IPS-20b (cell line): ENCODE data around the gene PROM1.

Experiments used
- H3K27ac ChIP-seq: one replicate; pipeline ENCODE4 v1.5.1; 2013; ENCODE audit warnings: low read length
- H3K27me3 ChIP-seq: 2 replicates; pipeline ENCODE4 v1.6.1; 2013; ENCODE audit warnings: mild to moderate bottlenecking, low read length, inconsistent platforms; ENCODE audit not compliant: insufficient read depth
- H3K36me3 ChIP-seq: 2 replicates; pipeline ENCODE4 v1.6.1; 2013; ENCODE audit warnings: low read depth, mild to moderate bottlenecking, inconsistent platforms, low read length, moderate library complexity; ENCODE audit not compliant: insufficient read depth
- H3K4me1 ChIP-seq: 2 replicates; pipeline ENCODE4 v1.6.1; 2013; ENCODE audit warnings: mild to moderate bottlenecking, control low read depth, inconsistent platforms, low read length, moderate library complexity; ENCODE audit not compliant: insufficient read depth
- H3K4me3 ChIP-seq: 2 replicates; pipeline ENCODE4 v1.5.1; 2013; ENCODE audit warnings: mild to moderate bottlenecking, low read length, inconsistent platforms
- H3K9ac ChIP-seq: 2 replicates; pipeline ENCODE4 v1.6.1; 2013; ENCODE audit warnings: low read depth, mild to moderate bottlenecking, inconsistent platforms, low read length, moderate library complexity
- H3K9me3 ChIP-seq: 2 replicates; pipeline ENCODE4 v1.6.1; 2013; ENCODE audit warnings: mild to moderate bottlenecking, low read depth, low read length, inconsistent platforms; ENCODE audit not compliant: insufficient read depth

Gene PROM1

DNA sequence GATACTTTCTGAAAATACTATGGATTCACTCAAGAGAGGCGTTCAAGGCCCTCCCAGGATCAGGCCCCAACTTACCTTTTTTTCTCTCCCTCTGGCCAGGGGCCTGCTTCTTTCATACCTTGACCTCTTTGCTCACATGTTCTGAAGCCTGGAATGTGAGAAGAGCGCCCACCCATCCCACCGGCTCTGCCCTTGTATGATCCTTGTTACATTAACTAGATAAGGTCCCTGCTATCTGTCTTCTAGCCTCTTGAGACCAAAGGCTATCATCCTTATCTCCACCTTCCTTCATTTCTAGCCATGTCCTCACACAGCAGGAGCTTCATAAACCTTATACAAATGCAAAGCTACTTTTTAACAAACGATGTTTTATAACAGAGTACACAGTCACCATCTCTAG is 45.9 kb downstream of the PROM1 start:
- no peaks in the 10 kb centered on the region for H3K9me3 ChIP-seq
- peaks cover 13% of the 10 kb centered on the region for H3K36me3 ChIP-seq
- H3K4me3 ChIP-seq, result no peak overlapping the region
- H3K27me3 ChIP-seq, result no peaks in the 10 kb centered on the region
- H3K27ac ChIP-seq, result no peak overlapping the region
- H3K4me1 ChIP-seq, result peaks cover 61% of the 10 kb centered on the region
- no peak overlapping the region for H3K9ac ChIP-seq

DNA sequence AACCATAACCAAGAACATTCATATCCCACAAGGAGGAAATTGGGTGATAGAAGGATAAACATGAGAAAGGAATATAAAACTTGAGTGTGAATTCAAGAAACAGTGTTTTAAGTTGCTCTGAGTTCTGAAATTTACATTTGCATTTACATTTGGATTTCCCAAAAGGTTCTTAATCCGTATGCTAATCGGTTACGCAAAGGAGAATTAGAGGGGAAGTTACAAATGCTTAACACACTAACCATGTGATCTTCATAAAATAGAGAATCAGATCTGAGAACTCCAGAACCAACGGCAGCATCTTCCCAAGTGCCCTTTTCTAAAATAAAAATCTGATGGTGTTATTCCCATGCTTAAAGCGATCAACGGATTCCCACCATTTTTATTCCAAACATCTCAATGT is 48.0 kb downstream of the PROM1 start:
- Histone ChIP-seq H3K4me3 (no peak overlapping the region; the same call in 1 of the 2 replicates), H3K4me1 (peaks cover 76% of the 10 kb centered on the region), H3K27me3 (no peaks in the 10 kb centered on the region), H3K36me3 (peaks cover 13% of the 10 kb centered on the region), H3K27ac (no peak overlapping the region), H3K9ac (no peak overlapping the region), H3K9me3 (no peaks in the 10 kb centered on the region)

DNA sequence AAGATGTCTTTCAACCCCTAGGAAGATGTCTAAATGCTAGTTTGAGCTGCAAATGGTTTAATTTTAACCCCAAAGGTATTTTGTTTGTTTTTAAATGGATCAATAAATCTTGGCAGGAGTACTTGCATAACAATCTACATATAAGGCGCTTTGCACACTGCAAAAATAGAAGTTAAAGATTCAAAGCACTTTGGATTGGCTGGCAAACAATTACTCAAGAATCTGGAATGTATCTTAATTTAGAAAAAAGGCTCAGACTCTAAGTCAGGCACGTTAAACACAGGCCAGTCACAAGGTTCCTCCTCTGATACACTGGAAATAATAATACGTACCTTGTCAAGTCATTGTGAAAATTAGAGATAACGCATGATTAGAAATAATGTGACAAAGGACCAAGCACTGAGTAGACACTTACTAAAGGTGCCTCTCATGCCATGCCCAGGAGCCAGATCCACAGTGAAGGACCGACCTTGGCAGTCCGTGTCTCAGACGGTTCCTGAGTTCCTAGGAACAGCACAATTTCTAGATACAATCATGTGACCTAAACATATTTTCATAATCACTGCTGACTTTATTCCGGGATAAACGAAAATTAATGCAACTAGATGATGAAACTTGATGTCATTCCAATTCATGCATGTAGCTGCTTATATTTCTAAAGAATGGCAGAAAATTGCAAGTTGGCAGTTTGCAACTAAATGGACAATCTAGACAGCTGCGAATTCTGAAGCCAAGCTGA is 49.6 kb downstream of the PROM1 start:
- Histone ChIP-seq H3K9ac (no peak overlapping the region), H3K27me3 (no peaks in the 10 kb centered on the region), H3K9me3 (no peaks in the 10 kb centered on the region), H3K4me3 (0 out of 2 replicates have a peak overlapping the region, but pooled peaks have one; percentile 1), H3K4me1 (peaks cover 73% of the 10 kb centered on the region), H3K27ac (no peak overlapping the region), H3K36me3 (peaks cover 13% of the 10 kb centered on the region)

DNA sequence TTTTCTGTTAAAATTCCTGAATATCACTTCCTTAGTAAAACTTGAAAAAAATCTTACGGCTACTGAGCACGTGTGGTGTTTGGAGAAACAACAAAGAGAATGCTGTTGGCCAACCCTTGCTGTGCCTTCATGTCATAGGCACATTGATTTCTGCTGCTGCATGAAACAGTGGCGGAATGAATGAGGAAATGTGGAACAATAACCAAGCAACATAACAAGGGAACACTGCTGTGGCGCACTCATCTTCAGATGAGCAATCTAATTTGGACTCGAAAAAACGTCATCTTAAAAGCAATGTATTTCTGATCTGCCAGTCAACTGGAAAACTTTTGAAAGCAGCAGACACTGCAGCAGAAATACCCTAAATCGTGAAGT is 51.4 kb downstream of the PROM1 start:
- Histone ChIP-seq H3K9ac (no peak overlapping the region), H3K4me3 (peak overlapping the region; percentile 15; the same call in 1 of the 2 replicates), H3K4me1 (peaks cover 70% of the 10 kb centered on the region), H3K27ac (peak overlapping the region; percentile 16), H3K9me3 (no peaks in the 10 kb centered on the region), H3K27me3 (no peaks in the 10 kb centered on the region), H3K36me3 (peaks cover 10% of the 10 kb centered on the region)

DNA sequence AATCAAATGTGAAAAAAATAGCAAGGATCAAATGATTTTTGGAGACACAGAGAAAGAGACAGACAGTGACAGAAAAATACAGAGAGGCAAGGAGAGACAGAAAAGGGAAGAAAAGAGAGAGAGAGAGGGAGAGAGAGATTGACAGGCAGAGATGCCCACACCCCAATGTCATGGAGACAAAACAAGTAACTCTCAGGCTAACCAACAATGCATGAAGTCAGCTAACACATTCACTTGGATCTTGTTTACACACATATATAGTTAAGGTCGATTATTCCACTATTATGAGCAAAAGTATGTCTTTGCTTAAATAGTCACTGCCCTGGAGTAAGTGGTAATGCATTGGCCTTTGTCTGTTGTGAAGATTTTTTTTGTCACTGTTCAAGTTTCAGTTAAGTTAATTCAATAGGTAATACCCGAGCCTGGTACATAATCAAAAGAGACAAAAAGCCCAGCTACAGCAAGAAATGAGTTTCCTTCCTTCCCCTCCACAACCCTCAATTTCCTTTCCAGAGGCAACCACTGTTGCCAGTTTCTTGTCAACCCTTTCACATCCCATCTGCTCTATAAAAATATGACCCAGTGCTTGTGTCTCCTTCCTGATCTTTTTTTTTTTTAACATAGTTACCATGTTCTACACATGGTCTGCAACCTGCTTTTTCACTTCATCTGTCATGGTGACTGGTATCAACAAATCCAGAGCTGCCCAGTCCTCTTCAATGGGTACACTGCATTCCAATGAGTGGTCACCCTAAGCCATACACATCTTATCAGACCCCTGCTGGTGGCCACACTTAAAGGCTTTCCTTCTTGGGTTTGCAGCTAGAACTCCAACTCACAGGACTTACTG is 52.1 kb downstream of the PROM1 start:
- H3K9me3 ChIP-seq, result no peaks in the 10 kb centered on the region
- 0 out of 2 replicates have a peak, but pooled peaks cover 4% of the 10 kb centered on the region for H3K36me3 ChIP-seq
- H3K27me3 ChIP-seq, result no peaks in the 10 kb centered on the region
- H3K4me3 ChIP-seq, result peak overlapping the region; percentile 15; the same call in 1 of the 2 replicates
- peaks cover 64% of the 10 kb centered on the region for H3K4me1 ChIP-seq
- no peak overlapping the region for H3K9ac ChIP-seq
- H3K27ac ChIP-seq, result no peak overlapping the region

DNA sequence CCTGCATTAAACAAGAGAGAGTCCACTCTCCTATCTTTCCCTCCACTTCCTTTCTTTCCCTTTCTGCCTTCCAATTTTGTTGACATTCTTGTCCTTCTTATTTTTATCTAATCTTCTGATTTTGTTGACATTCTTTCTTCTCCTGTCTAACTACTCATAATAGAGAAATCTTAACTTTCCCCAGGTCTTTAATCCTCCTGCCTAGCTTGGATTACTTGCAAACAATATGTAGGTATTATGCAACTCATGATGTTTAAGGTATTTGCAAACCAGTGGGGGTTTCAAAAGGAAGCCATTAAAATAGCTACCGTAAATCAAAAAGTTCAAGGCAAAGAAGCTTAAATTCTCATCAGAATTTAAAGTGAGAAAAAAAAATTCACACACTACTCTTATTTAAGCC is 53.9 kb downstream of the PROM1 start:
- no peak overlapping the region for H3K4me3 ChIP-seq
- peaks cover 15% of the 10 kb centered on the region for H3K36me3 ChIP-seq
- H3K9ac ChIP-seq, result no peak overlapping the region
- H3K27me3 ChIP-seq, result no peaks in the 10 kb centered on the region
- peaks cover 45% of the 10 kb centered on the region for H3K4me1 ChIP-seq
- no peak overlapping the region for H3K27ac ChIP-seq
- no peaks in the 10 kb centered on the region for H3K9me3 ChIP-seq

DNA sequence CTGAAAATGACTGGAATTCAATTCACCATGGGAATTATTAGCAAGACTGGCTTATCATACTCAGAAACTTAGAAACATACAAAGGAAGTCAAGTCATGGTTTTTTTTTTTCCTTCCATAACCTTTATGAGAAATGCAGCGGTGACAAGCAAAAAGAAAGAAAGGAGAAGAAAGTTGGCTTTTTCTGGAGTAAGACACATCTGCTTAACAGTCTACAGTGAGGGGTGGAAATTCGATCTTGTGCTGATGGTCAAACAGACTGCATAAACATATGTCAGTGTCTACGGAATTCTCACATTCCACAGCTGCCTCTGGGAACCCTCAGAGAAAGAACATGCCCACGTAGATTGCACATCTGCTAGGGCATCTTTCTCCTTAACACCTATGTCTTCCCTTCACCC is 54.6 kb downstream of the PROM1 start:
- Histone ChIP-seq H3K36me3 (peaks cover 21% of the 10 kb centered on the region), H3K9ac (no peak overlapping the region), H3K4me1 (peaks cover 39% of the 10 kb centered on the region), H3K9me3 (no peaks in the 10 kb centered on the region), H3K27ac (no peak overlapping the region), H3K27me3 (no peaks in the 10 kb centered on the region), H3K4me3 (no peak overlapping the region)

DNA sequence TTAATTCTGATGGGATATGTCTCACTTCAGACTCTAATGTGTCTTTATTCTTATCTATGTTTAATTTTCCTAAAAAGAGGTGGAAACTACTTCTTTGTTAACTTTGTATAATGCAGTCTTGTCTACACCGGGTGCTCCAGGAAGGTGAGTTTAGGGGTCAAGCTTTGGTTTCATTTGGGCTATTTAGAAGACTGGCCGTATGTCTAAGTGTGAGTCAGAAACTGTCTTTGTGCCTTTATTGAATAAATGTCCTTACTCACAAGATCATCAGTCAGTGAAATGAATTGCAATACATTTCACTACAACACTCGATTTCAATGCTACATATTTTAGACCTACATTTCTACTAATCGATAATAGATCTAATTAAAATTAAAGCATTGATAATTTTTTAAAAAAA is 56.2 kb downstream of the PROM1 start:
- Histone ChIP-seq H3K4me1 (peaks cover 28% of the 10 kb centered on the region), H3K27me3 (no peaks in the 10 kb centered on the region), H3K9ac (no peak overlapping the region), H3K36me3 (peaks cover 37% of the 10 kb centered on the region), H3K4me3 (no peak overlapping the region), H3K9me3 (no peaks in the 10 kb centered on the region), H3K27ac (no peak overlapping the region)

DNA sequence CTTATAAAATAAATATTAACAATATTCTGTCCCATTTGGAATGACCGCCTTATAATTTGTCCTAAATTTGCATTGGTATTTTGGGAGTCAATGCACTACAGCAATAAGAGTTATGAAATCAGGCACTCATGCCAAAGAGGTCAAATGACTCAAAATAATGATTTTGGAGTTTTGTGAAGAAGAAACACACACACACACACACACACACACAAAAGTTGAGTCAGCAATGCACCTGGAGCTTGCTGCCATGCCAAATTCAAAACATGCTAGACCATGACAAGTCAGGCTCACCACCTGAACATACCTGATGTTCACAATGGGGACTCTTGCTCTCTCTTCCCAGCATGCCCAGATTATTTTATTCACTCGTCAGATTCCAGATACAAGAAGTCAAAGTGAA is 56.7 kb downstream of the PROM1 start:
- H3K9ac ChIP-seq, result no peak overlapping the region
- H3K4me1 ChIP-seq, result peaks cover 23% of the 10 kb centered on the region
- H3K27me3 ChIP-seq, result no peaks in the 10 kb centered on the region
- peaks cover 42% of the 10 kb centered on the region for H3K36me3 ChIP-seq
- H3K4me3 ChIP-seq, result no peak overlapping the region
- no peaks in the 10 kb centered on the region for H3K9me3 ChIP-seq
- no peak overlapping the region for H3K27ac ChIP-seq

DNA sequence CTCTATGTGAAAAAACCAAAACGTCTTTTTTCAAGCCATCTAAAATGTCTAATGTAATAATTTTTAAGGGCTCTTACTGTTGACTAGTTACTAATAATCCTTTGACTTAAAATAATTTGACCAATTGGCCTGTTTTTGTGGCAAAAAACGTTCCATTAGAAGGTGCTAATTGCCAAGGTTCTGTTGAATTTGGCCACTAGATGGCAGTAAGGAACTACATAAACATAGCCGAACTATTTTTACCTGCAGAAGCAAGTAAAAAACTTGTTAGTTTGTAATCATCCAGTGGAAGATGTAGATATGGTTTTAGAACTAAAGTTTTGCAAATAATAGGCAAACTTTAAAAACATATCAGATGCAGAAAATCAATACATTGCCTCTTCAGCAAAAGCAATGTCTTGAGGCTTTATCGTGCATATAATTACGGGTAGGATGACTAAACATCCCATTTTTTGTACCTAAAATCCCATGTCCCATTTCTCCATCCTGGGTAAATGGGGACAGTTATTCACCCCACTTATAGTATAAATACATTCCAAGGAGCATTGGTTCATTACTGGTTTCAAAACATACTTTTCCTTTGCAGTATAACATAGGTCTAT is 57.6 kb downstream of the PROM1 start:
- Histone ChIP-seq H3K9me3 (no peaks in the 10 kb centered on the region), H3K27me3 (no peaks in the 10 kb centered on the region), H3K9ac (no peak overlapping the region)

DNA sequence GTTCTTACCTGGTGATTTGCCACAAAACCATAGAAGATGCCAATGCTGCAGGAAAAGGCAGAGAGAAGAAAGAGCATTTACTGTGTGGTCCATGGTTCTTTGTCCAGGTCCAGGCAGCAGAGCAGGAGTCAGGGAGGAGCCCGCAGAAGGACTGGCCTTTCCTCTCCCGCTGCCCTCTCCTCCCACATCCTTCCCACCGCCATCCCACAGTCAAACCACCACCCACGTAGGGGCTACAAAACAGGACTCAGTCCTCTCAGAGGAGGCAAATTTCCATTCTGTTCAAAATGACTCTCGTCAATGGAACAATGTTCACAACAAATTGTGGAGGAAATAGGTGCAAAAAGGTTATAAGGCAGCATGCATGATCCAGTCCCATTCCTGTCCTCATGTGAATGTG is 58.6 kb downstream of the PROM1 start:
- no peaks in the 10 kb centered on the region for H3K27me3 ChIP-seq
- no peak overlapping the region for H3K27ac ChIP-seq
- H3K9ac ChIP-seq, result no peak overlapping the region
- H3K4me3 ChIP-seq, result no peak overlapping the region
- no peaks in the 10 kb centered on the region for H3K9me3 ChIP-seq
- H3K4me1 ChIP-seq, result peaks cover 15% of the 10 kb centered on the region
- H3K36me3 ChIP-seq, result peaks cover 61% of the 10 kb centered on the region

More for the DNA sequence above, 57.6 kb downstream of the PROM1 start:
- Histone ChIP-seq H3K4me1 (peaks cover 15% of the 10 kb centered on the region), H3K4me3 (no peak overlapping the region), H3K36me3 (peaks cover 51% of the 10 kb centered on the region), H3K27ac (no peak overlapping the region)
